ENCODE measurements around the gene CALM1. TPM values are rescaled to one million over a fixed set of nuclear protein-coding genes. Genes with fewer than 3 reads are reported as not detected.

The CALM1 gene
- total RNA-seq, 2 donors from 2014 or later, result 423 to 503 TPM

DNA sequence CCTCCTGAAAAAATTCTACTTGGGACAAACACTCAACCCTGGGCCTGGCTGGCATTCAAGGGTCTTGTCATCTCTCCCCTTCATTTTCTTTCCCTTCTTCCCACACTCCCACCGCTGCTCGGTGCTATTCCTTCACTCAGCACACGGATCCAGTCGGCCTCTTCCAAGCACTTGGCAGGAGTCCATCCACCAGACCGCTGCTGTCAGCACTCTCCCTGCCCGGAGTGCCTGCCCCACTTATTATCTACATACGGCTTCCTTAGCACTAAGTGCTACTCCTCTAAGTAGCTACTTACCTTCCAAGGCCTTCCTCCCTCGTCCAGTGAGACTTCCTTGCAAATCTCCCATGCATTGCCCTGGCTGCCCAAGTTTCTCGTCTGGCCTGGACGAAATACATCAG, 29.8 kb downstream of the CALM1 start:
- Histone ChIP-seq H3K36me3 (ENCODE audit: control insufficient read depth, insufficient read depth, low read length) (no peaks in the 10 kb centered on the region), H3K4me1 (ENCODE audit: control insufficient read depth, insufficient read depth, low read length) (no peaks in the 10 kb centered on the region), H3K4me3 (ENCODE audit: low read length) (no peak overlapping the region), H3K9me3 (ENCODE audit: control insufficient read depth, low read length) (no peaks in the 10 kb centered on the region), H3K9ac (ENCODE audit: extremely low read depth, low read length, poor library complexity, severe bottlenecking) (no peak overlapping the region), H3K27ac (ENCODE audit: low read depth, low read length) (no peak overlapping the region), H3K27me3 (ENCODE audit: control insufficient read depth, insufficient read depth, low read length, poor library complexity, severe bottlenecking) (no peaks in the 10 kb centered on the region)
- peaks cover 7% of the 10 kb centered on the region for H3K4me1 Mint-ChIP-seq
- no peaks in the 10 kb centered on the region for H3K27me3 Mint-ChIP-seq (ENCODE audit: insufficient read depth)
- no peak overlapping the region for H3K27ac Mint-ChIP-seq
- no peak for DNase-seq
- TF ChIP-seq, protein P1, sequence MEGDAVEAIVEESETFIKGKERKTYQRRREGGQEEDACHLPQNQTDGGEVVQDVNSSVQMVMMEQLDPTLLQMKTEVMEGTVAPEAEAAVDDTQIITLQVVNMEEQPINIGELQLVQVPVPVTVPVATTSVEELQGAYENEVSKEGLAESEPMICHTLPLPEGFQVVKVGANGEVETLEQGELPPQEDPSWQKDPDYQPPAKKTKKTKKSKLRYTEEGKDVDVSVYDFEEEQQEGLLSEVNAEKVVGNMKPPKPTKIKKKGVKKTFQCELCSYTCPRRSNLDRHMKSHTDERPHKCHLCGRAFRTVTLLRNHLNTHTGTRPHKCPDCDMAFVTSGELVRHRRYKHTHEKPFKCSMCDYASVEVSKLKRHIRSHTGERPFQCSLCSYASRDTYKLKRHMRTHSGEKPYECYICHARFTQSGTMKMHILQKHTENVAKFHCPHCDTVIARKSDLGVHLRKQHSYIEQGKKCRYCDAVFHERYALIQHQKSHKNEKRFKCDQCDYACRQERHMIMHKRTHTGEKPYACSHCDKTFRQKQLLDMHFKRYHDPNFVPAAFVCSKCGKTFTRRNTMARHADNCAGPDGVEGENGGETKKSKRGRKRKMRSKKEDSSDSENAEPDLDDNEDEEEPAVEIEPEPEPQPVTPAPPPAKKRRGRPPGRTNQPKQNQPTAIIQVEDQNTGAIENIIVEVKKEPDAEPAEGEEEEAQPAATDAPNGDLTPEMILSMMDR (conservative IDR thresholded peaks at IDR 0.05), result no peak
- H3K36me3 Mint-ChIP-seq (ENCODE audit: low read depth), result no peaks in the 10 kb centered on the region
- WGBS, 2 experiments (ENCODE audit: insufficient coverage in 1 of 2, insufficient read length in 1 of 2), result 92% methylated on average over 10 of the region's 10 CpGs
- no peaks in the 10 kb centered on the region for H3K9me3 Mint-ChIP-seq
- no peak overlapping the region for H3K4me3 Mint-ChIP-seq

DNA sequence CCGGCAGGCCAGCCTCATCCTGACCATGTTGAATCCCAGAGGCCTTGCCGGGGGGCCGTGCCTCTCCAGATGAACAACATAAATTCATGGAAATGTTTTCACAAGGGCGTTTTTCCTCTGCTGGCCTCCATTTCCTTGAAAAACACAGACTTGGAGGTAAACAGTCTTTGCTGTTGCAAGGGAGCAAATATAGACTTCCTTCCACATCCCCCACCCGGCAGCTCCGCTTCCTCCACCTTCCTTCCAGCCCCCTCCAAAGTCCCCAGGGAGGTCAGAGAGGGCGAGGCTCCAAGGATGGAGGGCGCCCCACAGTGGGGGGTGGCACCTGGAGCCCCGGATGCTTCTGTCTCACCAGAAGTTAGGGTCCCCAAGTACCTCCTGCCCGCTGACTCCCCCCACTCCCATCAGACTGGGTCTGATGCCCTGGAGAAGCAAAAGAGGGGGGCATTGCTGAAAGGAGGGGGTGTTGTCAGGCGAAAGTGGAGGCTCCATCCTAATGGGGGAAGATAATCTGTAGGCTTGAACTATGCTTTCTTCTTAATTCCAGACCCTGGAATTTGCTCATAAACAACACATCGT, 31.1 kb downstream of the CALM1 start:
- peaks cover 7% of the 10 kb centered on the region for H3K4me1 Mint-ChIP-seq
- 93 to 100% methylated on average over 2 to 11 of the region's 12 CpGs for WGBS, 2 experiments (ENCODE audit: insufficient coverage in 1 of 2, insufficient read length in 1 of 2)
- H3K27ac Mint-ChIP-seq, result no peak overlapping the region
- no peaks in the 10 kb centered on the region for H3K36me3 ChIP-seq (ENCODE audit: control insufficient read depth, insufficient read depth, low read length)
- no peaks in the 10 kb centered on the region for H3K27me3 ChIP-seq (ENCODE audit: control insufficient read depth, insufficient read depth, low read length, poor library complexity, severe bottlenecking)
- no peak overlapping the region for H3K4me3 Mint-ChIP-seq
- H3K9me3 ChIP-seq (ENCODE audit: control insufficient read depth, low read length), result no peaks in the 10 kb centered on the region
- H3K27me3 Mint-ChIP-seq (ENCODE audit: insufficient read depth), result no peaks in the 10 kb centered on the region
- H3K27ac ChIP-seq (ENCODE audit: low read depth, low read length), result no peak overlapping the region
- no peaks in the 10 kb centered on the region for H3K4me1 ChIP-seq (ENCODE audit: control insufficient read depth, insufficient read depth, low read length)
- no peak overlapping the region for H3K4me3 ChIP-seq (ENCODE audit: low read length)
- no peaks in the 10 kb centered on the region for H3K9me3 Mint-ChIP-seq
- TF ChIP-seq, protein P1 (conservative IDR thresholded peaks at IDR 0.05), result no peak
- no peak for DNase-seq
- no peak overlapping the region for H3K9ac ChIP-seq (ENCODE audit: extremely low read depth, low read length, poor library complexity, severe bottlenecking)
- H3K36me3 Mint-ChIP-seq (ENCODE audit: low read depth), result no peaks in the 10 kb centered on the region

DNA sequence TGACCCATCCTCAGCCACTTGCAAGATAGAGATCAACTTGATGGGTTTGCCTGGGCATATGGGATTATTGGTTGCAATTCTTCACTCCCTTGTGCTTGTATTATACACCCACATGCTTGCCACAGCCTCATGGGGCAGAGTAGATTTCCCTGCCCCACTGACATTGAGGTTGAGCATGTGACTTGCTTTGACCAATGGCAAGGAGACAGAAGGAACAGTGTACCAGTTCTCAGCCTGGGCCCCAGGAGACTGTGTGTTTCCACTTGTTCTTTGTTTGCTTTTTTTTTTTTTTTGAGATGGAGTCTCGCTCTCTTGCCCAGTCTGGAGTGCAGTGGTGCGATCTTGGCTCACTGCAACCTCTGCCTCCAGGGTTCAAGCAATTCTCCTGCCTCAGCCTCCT, 31.8 kb downstream of the CALM1 start:
- Histone ChIP-seq H3K4me1 (ENCODE audit: control insufficient read depth, insufficient read depth, low read length) (no peaks in the 10 kb centered on the region), H3K4me3 (ENCODE audit: low read length) (no peak overlapping the region), H3K27ac (ENCODE audit: low read depth, low read length) (no peak overlapping the region), H3K9ac (ENCODE audit: extremely low read depth, low read length, poor library complexity, severe bottlenecking) (no peak overlapping the region), H3K27me3 (ENCODE audit: control insufficient read depth, insufficient read depth, low read length, poor library complexity, severe bottlenecking) (no peaks in the 10 kb centered on the region), H3K9me3 (ENCODE audit: control insufficient read depth, low read length) (no peaks in the 10 kb centered on the region), H3K36me3 (ENCODE audit: control insufficient read depth, insufficient read depth, low read length) (no peaks in the 10 kb centered on the region)
- Mint-ChIP-seq H3K4me1 (peaks cover 7% of the 10 kb centered on the region), H3K27ac (no peak overlapping the region), H3K27me3 (ENCODE audit: insufficient read depth) (no peaks in the 10 kb centered on the region), H3K36me3 (ENCODE audit: low read depth) (no peaks in the 10 kb centered on the region), H3K4me3 (no peak overlapping the region), H3K9me3 (no peaks in the 10 kb centered on the region)
- DNase-seq, result no peak
- 98% methylated on average over 2 of the region's 2 CpGs; no CpG with 5 or more reads in 1 of the 2 experiments for WGBS, 2 experiments (ENCODE audit: insufficient coverage in 1 of 2, insufficient read length in 1 of 2)
- TF ChIP-seq, protein P1 (conservative IDR thresholded peaks at IDR 0.05), result no peak

Measured in endodermal cell (in vitro differentiated cells).